Stimulated activated CD4-positive, alpha-beta T cell treated with anti-CD3 and anti-CD28 coated beads, Interleukin-2, amount 100 ng/mL, for 24 hours (primary cell): Measurements from ENCODE around the gene FUT1.
A peak's percentile ranks its signal among the peaks of the same experiment; 100 is the strongest.

ENCODE experiments used
- DNase-seq, 2 donors: peaks; one replicate each; pipeline ENCODE4 v3.0.0-alpha.2; 2020

FUT1 gene

GRCh38 chr19:48715681-48716171 lies 36.7 kb downstream of the FUT1 start:
- DNase-seq, result no peak

DNA sequence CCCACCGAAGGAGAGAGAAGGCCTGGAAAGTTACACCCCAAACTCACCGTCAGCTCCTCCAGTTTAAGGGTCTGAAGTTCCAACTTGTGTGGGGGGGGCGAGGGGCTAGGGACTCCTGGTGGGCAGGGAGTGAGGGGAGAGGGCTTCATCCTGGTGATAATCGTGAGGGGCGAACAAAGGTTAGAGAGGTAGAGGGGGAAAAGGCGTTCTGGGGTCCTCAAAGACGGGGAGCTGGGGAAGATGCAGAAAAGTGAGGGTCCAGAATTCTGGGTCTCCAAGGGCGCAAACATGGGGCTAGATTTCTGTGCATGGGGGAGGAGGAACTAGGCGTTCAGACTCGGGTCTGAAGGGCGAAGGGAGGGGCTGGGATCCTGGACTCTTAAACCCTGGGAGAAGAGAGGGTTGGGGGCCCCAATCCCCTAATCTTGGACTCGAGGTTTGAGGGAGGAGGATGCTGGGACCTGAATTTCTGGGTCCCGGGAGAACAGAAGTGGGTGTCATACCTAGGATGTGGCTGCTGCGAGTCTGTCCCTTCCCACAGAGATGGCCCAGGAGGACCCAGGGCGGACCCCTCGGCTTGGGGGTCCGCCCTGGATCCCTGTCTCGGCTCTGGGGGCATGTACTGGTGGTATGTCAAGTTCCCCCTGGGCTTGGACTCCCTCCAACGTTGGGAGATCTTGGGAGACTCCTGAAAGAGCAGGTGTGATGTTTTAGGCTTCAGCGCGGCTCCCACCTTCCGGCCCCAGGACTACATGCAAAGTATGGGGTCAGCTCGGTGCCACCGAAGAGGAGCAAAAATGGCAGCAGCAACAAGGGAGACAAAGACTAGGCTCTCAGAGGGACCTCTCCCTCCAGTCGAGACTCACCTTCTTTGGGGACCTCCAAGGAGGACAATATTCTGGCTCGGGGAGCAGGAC lies 37.4 kb downstream of the FUT1 start:
- DNase-seq, result no peak

GRCh38 chr19:48713864-48714755 lies 38.3 kb downstream of the FUT1 start:
- peak; percentile 98 to 99 for DNase-seq

- no peak for DNase-seq
Measured at GRCh38 chr19:48713041-48713863, 39.2 kb downstream of the FUT1 start.

- DNase-seq, result no peak
Measured at GRCh38 chr19:48711106-48711662, 41.3 kb downstream of the FUT1 start.

DNA sequence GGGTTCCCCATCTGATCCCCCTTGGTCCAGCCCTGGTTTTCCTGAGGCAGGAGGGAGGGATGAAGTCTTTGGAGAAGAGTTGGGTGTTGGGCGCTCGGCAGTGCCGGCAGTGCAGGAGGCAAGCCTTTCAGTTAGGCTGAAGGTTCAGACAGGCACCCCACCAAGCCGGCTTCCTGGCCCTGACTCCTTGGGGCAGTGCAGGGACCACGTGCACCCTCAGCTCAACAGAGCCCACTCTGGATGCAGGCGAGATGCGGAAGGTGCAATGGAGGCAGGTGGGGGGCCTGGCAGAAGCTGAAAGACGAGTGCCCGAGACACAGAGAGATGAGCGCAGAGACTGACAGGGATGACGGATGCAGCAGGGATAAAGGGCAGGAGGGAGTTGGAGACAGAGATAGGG lies 44.0 kb downstream of the FUT1 start:
- no peak for DNase-seq

DNA sequence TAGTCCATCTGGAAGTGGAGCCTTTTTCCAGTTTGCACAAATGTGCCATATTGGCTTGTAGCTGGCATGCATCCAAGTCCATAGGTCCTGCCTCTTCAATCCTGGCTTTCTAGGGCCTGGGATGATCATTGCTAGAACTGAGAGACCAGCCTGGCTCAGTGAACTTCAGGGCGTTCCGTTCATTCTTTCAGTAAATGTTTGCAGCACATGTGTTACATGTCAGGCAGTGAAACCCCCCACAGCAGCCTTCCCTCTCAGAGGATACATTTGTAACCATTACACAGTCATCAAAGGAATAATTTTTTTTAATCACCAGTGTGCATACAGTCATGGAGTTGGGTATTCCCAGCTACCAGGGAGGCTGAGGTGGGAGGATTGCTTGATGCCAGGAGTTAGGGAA lies 47.0 kb downstream of the FUT1 start:
- no peak for DNase-seq

GRCh38 chr19:48703316-48703715 lies 49.1 kb downstream of the FUT1 start:
- no peak for DNase-seq

GRCh38 chr19:48702701-48703100 lies 49.7 kb downstream of the FUT1 start:
- no peak for DNase-seq

DNA sequence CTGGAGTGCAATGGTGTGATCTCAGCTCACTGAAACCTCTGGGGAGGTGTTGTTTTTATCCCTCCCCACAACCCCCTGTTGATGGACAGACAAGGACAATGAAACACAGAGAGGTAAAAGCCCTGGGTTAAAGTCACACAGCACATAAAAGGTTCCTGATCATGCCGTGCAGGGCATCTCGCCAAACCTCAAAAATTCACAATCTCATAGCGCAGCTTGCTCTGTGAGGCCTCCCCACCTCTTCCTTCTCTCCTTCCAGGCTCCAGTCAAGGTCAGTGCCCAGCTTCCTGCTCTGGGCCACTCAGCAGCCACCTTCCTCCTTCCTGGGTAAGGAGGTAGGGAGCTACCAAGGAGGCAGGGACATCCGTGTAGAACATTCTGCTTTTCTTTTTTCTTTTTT lies 54.4 kb downstream of the FUT1 start:
- no peak for DNase-seq
